Measurements from ENCODE around the gene TAGLN. TPM values are rescaled to one million over a fixed set of nuclear protein-coding genes. Genes with fewer than 3 reads are reported as not detected.
"Not testable (repeated sequence)": the region's sequence is repeated elsewhere in the genome, so short reads cannot be mapped to it uniquely, and the experiment has no call there.

The TAGLN gene
- total RNA-seq, 1 experiment from 2014 or later = 1.8 TPM

DNA sequence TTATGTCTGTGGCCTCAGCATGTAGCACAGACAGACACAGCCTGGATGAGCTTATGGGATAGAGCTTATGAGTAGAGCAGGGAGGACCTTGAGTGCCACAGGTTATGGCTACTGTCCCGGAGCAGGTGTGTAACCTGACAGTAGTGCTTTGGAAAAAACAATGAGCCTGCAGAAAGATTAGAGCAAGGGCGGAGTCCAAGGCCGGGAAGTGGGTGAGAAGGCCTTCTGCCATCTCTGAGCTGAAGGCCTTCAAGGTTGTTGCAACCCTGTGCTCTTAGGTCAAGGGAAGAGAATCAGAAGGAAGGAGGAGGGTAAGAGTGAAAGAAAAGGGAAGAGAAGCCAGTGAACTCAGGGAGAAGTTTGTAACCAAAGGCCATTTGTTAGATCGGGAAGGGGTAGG lies 3.9 kb upstream of the TAGLN start:
- DNase-seq (ENCODE audit: extremely low read depth, low read depth) = no peak

DNA sequence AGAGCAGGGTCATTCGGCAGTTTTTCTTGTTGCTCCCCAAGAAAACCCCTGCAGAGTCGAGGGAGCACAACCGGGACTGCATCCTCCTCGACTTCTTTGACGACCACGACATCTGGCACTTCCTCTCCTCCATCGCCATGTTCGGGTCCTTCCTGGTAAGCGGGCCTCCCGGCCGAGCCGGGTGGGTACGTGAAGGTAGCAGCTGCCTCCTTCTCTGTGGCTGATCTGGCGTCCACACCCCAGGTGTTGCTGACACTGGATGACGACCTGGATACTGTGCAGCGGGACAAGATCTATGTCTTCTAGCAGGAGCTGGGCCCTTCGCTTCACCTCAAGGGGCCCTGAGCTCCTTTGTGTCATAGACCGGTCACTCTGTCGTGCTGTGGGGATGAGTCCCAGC lies 3.4 kb upstream of the TAGLN start:
- DNase-seq (ENCODE audit: extremely low read depth, low read depth) = no peak

DNA sequence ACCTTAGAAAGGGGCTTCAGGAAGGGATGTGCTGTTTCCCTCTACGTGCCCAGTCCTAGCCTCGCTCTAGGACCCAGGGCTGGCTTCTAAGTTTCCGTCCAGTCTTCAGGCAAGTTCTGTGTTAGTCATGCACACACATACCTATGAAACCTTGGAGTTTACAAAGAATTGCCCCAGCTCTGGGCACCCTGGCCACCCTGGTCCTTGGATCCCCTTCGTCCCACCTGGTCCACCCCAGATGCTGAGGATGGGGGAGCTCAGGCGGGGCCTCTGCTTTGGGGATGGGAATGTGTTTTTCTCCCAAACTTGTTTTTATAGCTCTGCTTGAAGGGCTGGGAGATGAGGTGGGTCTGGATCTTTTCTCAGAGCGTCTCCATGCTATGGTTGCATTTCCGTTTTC lies 2.2 kb upstream of the TAGLN start:
- DNase-seq (ENCODE audit: extremely low read depth, low read depth) = no peak

DNA sequence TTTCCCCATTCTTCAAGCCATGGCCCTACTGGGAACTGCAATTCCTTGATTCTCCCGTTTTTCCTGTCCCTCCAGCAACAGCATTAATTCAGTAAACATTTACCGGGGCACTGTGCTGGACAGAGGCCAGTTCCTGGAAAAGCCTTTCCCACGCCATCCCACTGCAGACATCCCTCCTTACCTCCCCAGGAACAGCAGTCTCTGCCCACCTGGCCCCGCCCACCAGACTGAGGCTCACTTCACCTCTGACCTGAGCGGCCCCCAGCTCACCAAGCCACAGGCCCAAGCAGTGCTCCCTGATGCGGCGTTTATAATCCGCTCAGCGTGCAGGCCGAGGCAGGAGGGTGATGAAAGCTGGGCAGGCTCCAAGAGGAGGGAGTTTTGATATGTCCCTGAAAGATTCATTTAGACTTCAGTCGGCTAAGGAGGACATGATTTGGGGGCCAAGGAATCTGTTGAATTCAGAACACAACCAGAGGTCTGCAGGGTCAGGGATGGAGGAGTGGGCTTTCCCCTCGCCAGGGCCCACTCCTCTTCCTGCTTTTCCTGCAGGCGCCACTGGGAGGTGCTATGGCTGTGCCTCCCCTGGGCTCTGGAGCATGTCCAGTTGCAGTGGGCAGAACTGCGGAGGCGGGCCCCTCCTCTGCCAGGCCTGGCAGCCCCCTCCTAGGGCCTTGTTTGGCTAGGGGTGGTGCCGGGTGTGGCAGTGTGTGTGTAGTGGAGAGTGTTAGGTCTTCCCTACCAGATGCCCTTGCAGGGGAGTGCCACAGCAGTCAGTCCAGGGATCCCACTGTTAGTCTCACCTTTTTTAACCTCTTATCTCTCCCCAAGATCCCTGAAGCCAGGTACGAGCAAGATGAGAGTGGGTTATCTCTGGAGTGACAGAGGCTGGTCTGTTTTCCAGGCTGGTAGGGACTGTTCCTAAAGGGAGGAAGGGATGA lies 1.4 kb upstream of the TAGLN start:
- no peak for DNase-seq (ENCODE audit: extremely low read depth, low read depth)

DNA sequence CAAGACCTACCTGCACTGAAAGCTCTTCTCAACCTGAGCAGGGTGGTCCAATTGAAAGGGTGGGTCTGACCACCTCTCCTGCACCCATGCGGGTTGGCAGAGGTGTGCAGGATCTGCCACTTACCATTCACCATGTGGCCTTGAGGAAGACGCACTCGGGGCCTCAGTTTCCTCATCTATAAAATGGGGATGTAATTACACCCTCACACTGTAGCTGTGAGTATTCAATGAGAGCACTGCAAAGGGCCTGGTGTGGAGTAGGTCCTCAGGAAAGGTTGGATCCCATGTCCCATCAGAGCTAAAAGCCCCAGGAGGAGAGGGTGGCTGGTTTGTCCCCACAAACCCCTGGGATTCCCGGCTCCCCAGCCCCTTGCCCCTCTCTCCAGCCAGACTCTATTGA lies 557 bp upstream of the TAGLN start:
- no peak for DNase-seq (ENCODE audit: extremely low read depth, low read depth)

DNA sequence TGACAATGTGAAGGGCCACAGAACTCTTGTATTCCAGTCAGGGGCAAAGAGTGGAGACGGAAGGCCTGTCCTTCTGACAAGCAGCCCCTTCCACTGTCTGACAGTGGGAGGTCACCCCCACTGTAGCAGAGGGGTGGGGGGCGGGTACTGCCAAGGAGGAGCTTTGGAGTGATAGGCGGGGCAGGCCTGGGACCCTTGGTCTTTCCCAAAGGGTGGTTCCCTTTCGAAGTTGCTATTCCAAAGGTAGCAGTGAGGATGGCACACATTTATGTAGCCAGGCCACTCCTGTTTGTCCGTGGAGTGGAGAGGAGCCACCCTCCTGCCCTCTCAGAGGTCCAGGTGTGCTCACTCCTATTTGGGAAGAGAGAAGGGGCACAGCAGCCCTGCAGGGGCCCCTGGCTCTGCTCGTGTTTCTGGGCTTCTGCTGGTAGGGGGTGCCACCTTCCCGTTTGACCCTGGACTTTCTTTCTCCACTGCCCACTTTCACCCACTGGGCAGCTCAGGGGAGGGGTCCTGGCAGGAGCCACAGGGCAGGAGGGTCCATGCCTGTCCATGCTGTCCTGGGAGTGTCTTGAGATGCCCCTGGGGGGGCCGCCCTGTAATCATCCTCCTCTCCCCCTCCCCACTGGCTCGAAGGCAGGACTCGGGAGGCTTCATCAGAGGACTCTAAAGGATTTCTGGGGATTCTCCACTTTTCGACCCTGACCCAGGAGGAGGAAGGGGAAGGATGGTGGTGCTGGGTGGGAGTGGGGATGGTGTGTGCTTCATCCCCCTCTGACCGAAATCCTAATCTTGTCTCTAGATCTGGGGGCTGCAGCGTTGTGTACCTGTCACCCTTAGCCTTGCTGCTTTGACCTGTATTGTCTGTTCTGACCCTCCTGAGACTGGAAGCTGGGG lies 994 bp downstream of the TAGLN start:
- no peak for DNase-seq (ENCODE audit: extremely low read depth, low read depth)

DNA sequence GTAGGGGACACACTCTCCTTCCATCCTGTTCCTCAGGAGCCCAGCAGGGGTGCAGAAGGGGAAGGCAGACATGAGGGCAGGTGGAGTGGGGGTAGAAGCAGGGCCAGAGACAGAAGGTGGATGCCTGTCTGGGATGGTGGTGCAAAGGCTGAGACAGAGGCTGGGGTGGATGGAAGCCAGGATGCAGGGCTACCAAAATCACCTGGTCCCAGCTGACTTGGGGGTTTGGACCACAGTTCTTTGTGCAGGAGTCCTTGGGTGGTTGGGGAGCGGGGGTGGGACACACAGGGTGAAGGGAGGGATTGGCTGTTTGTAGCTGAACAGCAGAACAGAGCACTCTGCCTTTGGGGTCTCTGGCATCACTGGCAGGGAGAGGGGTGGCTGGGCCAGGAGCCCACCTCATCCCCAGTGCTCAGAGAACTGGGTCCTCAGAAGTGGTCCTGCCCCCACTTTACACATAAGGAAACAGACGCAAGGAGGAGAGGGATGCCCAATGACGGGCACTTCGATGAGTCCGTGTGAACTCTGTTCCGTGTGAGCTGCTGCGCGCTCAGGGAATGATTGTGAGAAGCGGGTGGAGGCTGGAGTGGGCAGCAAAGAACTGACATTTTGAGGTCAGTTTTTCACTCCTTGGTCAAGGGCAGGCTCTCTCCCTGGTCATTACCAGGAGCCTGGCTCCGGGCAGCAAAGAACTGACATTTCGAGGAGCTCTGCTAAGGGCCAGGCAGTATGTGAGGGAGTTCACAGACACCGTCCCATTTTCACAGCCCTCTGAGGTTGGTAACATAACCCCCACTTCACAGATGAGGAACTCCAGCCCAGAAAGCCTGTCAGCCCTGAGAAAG lies 1.9 kb downstream of the TAGLN start:
- DNase-seq (ENCODE audit: extremely low read depth, low read depth) = no peak

DNA sequence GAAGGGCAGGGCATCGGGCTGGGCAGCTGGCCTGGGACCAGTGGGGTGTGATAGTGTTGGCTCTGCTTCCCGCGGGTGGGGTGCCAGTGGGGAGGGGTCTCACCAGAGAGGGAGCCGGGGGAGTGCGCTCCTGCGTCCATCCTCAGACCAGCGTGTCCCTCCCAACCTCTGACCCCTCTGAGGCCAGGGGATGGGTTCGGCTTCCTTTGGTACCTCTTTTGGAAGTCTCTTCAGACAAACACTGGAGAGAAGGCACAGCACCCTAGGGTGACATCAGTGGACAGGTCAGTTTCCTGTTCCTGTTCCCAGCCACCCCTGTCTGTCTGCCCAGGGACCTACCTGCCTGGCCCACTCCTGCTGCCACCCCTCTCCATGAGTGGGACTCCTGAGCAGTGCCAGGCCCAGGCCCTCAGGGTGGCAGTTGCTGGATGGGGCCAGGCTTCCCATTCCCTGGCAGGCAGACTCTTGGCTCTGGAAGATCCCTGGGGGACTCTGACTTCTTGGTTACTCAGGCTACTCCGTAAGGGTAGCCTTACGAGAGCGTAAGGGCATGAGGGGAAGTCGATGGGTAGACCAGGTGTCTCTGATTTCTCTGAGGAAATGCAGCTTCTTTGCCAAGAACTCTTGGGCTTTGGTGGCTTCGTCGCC lies 2.6 kb downstream of the TAGLN start:
- no peak for DNase-seq (ENCODE audit: extremely low read depth, low read depth)

DNA sequence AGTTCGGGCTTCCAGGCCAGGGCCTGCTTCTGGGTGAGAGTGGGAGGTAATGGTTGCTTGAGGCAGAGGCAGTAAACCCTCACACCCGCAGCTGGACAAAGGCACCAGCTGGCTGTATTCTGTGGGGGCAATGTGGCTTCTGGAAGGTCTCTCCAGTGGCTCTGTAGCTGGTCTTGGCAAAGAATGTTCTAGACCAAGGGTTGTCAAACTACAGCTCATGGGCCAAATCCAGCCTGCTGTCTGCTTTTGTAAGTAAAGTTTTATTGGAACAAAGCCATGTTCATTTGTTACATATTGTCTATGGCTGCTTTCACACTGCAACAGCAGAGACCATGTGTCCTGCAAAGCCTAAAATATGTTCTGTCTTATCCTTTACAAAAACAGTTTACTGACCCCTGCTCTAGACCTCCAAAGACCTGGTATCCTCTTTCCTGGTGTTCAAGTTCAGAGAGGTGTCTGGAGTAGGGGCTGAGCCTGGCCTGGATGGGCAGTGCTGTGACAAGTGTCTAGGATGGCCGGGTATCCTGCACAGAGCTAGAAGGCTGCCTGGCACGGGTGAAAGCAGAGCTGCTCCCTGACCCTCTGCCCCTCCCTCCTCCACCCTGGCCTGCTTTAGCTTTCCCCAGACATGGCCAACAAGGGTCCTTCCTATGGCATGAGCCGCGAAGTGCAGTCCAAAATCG lies 3.4 kb downstream of the TAGLN start:
- DNase-seq (ENCODE audit: extremely low read depth, low read depth) = no peak

DNA sequence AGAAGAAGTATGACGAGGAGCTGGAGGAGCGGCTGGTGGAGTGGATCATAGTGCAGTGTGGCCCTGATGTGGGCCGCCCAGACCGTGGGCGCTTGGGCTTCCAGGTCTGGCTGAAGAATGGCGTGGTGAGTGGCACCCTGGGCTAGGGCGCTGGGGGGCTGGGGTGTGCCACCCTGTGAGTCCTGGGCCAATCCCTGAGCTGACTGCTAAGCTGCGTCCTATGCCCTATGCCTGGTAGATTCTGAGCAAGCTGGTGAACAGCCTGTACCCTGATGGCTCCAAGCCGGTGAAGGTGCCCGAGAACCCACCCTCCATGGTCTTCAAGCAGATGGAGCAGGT lies 3.9 kb downstream of the TAGLN start:
- no peak for DNase-seq (ENCODE audit: extremely low read depth, low read depth)

DNA sequence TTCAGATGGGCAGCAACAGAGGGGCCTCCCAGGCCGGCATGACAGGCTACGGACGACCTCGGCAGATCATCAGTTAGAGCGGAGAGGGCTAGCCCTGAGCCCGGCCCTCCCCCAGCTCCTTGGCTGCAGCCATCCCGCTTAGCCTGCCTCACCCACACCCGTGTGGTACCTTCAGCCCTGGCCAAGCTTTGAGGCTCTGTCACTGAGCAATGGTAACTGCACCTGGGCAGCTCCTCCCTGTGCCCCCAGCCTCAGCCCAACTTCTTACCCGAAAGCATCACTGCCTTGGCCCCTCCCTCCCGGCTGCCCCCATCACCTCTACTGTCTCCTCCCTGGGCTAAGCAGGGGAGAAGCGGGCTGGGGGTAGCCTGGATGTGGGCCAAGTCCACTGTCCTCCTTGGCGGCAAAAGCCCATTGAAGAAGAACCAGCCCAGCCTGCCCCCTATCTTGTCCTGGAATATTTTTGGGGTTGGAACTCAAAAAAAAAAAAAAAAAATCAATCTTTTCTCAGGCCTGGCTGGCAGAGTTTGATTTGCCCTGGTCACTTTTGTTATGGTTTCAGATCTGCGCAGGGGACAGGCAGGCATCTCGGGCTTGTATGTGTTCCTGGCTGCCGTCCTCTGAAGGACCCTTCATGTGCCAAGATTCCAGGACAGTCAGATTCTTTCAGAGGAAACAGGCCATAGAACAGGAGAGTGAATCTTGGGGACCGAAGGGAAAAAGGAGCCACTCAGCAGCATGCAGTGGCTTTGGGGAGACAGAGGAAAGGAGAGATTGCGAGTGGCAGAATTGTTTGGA lies 5.3 kb downstream of the TAGLN start:
- DNase-seq (ENCODE audit: extremely low read depth, low read depth) = no peak

DNA sequence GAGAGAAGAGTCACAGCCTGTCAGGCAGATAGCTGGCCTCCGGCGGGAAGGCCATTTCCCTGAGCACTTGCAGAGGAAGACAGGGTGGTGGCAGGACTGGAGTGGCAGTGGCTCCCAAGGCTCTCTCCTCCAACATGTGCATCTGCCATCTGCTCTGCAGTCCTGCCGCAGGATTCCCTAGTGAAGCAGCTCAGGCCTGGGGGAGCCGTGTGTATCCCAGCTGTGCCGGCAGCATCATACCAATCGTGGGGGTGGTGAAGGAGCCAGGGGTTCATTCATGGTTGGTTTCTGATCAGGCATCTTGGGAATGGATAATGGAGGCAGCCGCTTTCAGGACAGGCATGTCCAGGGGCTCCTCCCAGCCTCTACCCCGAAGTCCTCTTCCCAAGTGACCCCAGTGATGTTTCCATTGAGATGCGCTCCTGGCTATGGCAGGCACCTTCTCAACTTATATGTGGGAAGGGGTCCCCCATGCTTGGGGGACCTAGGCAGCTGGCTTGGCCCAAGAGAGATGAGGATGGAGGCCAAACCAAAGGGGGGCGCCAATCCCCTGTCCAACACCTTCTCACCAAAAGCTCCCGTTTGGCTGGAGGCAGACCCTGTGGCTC lies 6.1 kb downstream of the TAGLN start:
- no peak for DNase-seq (ENCODE audit: extremely low read depth, low read depth)

DNA sequence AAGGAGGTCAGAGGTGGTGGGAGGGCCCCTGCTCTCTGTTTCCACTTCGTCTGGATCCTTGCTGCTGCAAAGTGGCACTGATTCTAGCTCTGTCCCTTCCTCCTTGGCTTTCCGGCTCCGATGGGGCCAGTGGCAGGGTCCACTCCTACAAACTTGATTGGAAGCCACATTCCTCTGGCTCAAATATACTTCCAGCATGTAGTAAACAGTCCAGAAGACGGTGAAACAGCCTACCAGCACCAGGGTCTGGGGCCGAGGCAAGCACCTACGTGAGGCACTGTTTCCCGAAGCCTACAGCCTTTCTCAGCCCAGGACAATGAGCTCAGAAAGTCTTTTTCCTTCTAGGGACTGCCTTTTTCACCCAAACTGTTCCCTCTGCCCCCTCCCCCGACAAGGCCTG lies 6.9 kb downstream of the TAGLN start:
- not testable (repeated sequence) for DNase-seq (ENCODE audit: extremely low read depth, low read depth)

DNA sequence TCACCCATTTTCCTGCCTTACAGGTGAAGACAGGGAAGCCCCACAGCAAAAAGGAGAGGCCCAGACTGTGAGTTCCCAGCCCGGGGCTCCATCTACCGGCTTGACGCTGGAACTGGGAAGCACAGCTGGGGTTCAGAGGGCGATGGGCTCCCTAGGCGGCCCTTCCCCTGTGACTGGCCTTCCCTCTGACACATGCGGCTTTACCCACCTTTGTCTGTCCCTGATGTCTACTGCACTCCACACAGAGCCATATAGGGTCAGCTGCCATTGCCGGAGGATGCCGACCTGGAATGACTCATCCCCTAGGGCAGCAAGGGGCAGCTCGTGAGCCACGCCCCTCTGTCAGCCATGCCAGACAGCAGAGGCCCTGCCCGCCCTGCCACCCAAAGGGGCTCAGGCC lies 7.7 kb downstream of the TAGLN start:
- not testable (repeated sequence) for DNase-seq (ENCODE audit: extremely low read depth, low read depth)

DNA sequence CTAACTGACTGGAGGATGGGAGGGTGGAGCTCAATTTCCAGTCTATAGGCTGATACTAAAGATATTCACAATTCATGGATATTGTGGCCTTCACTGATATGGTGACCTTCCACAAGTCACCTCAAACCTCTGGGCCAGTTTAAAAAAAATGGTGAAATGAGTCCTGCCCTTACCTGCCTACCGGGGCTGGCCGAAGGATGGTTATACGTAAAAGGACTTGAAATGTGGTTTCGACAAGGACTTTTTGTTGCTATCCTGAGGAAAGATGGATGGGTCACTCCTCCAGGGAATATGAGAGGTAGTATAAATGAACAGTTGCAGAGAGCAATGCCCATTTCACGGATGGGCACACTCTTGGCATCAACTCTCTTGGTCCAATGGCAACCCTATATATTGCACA lies 8.3 kb downstream of the TAGLN start:
- not testable (repeated sequence) for DNase-seq (ENCODE audit: extremely low read depth, low read depth)

DNA sequence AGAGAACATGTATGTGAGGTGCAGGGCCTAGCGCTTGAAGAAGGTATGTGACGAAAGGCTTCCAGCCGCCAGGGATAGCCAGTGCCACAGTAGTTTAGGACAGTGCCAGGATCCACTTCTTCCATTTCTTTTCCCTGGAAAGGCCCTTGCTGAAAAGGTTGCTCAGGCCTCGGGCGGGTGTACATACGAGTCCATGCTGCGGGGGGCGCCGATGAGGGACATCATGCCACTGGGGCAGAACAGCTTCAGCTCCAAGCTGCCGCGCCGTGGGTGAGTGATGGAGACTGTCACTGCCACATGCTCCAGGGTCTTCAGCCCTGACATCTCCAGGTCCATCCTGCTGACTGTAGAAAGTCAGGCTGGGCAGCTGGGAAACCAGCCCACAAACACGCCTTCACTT lies 9.5 kb downstream of the TAGLN start:
- not testable (repeated sequence) for DNase-seq (ENCODE audit: extremely low read depth, low read depth)

DNA sequence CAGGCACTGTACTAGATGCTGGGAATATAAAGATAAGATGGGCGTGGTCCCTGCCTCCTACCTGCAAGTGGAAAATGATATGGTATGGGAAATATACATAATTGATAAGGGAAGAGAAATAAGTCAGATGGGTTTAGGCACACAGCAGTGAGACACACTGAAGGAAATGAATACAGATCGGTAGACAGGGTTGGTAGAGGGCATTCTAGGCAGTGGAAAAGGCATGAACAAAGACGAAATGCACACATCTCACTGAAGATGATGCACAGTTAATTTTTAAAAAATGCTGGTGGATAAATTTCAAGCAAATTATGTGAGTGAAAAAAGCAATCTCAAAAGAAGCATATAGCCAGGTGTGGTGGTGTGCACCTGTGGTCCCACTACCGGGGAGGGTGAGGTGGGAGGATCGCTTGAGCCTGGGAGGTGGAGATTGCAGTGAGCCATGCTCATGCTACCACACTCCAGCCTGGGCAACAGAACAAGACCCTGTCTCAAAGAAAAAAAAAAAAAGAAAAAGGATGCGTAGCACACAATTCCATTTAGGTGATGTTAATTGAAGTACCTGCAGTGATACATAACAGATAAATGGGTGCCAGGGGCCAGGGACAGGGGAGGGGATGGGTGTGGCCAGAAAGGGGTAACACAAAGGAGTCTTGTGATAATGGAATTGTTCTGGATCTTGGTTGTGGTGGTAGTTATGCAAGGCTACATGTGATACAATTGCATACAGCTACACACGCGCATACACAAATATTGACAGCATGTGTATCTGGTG lies 10.4 kb downstream of the TAGLN start:
- not testable (repeated sequence) for DNase-seq (ENCODE audit: extremely low read depth, low read depth)

DNA sequence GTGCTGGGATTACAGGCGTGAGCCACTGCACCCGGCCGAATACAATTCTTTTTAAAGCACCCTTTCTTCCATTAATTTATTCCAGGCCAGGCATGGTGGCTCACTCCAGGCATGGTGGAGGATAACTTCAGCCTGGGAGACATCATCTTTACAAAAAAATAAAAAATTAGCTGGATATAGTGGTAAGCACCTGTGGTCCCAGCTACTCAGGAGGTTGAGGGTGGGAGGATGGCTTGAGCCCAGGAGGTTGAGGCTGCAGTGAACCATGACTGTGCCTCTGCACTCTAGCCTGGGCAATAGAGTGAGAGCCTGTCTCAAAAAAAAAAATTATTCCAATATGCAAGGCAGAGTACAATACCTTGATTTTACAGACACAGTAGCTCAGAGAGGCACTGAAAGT lies 11.4 kb downstream of the TAGLN start:
- no peak for DNase-seq (ENCODE audit: extremely low read depth, low read depth)

Data from NCI-H460 (cell line).